Thyroid gland (tissue), 4 donors: ENCODE data around the gene MTUS2. TPM values are rescaled to one million over a fixed set of nuclear protein-coding genes. Genes with fewer than 3 reads are reported as not detected.
A peak's percentile ranks its signal among the peaks of the same experiment; 100 is the strongest.

Experiments
- DNase-seq, 2 donors: peaks; one replicate each; pipeline ENCODE4 v3.0.0-alpha.2; 2019
- H3K27ac ChIP-seq, 3 donors: fragments of 200-600 bp; sonication (generic); 1 replicate in 2 of 3; 2 replicates in 1 of 3; pipeline ENCODE4 v1.5.1; 2016 to 2019; ENCODE audit warnings: mild to moderate bottlenecking in 1 of 3, moderate library complexity in 1 of 3
- H3K27me3 ChIP-seq: fragments of 200-600 bp; sonication (generic); one replicate; pipeline ENCODE4 v1.5.1; 2019
- H3K36me3 ChIP-seq, 2 donors: fragments of 200-600 bp; sonication (generic); one replicate each; pipeline ENCODE4 v1.5.1; 2016 to 2019
- H3K4me1 ChIP-seq, 2 donors: fragments of 200-600 bp; sonication (generic); one replicate each; pipeline ENCODE4 v1.5.1; 2017 to 2019
- H3K4me3 ChIP-seq, 3 donors: fragments of 200-600 bp; sonication (generic); replicated peaks in 1 of 3; 1 replicate in 2 of 3; 2 replicates in 1 of 3; pipeline ENCODE4 v1.5.1; 2016; ENCODE audit warnings: mild to moderate bottlenecking in 1 of 3
- H3K9me3 ChIP-seq: fragments of 200-600 bp; sonication (generic); one replicate; pipeline ENCODE4 v1.5.1; 2017
- CTCF ChIP-seq, 6 experiments: fragments of 200-600 bp in 3 of 6; fragments of 450-650 bp in 3 of 6; sonication (generic) in 3 of 6; IDR thresholded peaks; one replicate each; pipeline ENCODE4 v1.5.1; 2016 to 2019; ENCODE audit warnings: antibody characterized with exemption in 6 of 6, mild to moderate bottlenecking in 2 of 6, inconsistent platforms in 1 of 6, moderate library complexity in 1 of 6
- POLR2A ChIP-seq, 2 donors: fragments of 450-650 bp; IDR thresholded peaks; one replicate each; pipeline ENCODE4 v1.6.1; 2017; ENCODE audit warnings: antibody characterized with exemption in 2 of 2, mild to moderate bottlenecking in 2 of 2, moderate library complexity in 1 of 2
- WGBS, 2 donors: methylation state at CpG; one replicate each; pipeline ENCODE4 v1.1.5; 2017; 5-methylcytosine and 5-hydroxymethylcytosine counted together
- intact Hi-C: fragments of 100-400 bp; cut with DNase I; formaldehyde crosslinking; loops from one replicate; pipeline ENCODE4 v1.15.1; 2023
- total RNA-seq, 4 donors: library from RNA; depleted of rRNA; stranded (reverse); fragments of >200 nt; gene quantifications; one replicate each; pipeline ENCODE4 v1.2.3, GENCODE V29; 2016

Gene MTUS2
- total RNA-seq, 4 donors from 2014 or later, result 0.98 to 1.5 (median 1.1) TPM

- TF ChIP-seq POLR2A (IDR thresholded peaks at IDR 0.05) (no peak), CTCF (IDR thresholded peaks at IDR 0.05) (no peak)
- 38 to 57% methylated on average over 26 to 32 of the region's 32 CpGs for WGBS, 2 donors
- H3K36me3 ChIP-seq, result no peaks in the 10 kb centered on the region
- no peaks in the 10 kb centered on the region for H3K27me3 ChIP-seq
- no peaks in the 10 kb centered on the region for H3K9me3 ChIP-seq
- no peak overlapping the region for H3K4me3 ChIP-seq
- intact Hi-C loops, result loop anchor here (10.0 kb wide), 1 partner anchor 212 kb away; no protein-coding TSS in a partner anchor
- peaks cover 4 to 6% of the 10 kb centered on the region in 2 donors for H3K4me1 ChIP-seq
- no peak for DNase-seq
- no peak overlapping the region for H3K27ac ChIP-seq
Observed at GRCh38 chr13:29503041-29503837, 683.1 kb downstream of the MTUS2 start.

GRCh38 chr13:29504691-29505090 lies 684.6 kb downstream of the MTUS2 start:
- H3K9me3 ChIP-seq, result no peaks in the 10 kb centered on the region
- no peak overlapping the region for H3K27ac ChIP-seq
- H3K4me3 ChIP-seq, result no peak overlapping the region
- 91 to 94% methylated on average over 15 of the region's 15 CpGs for WGBS, 2 donors
- intact Hi-C loops, result loop anchor here (10.0 kb wide), 1 partner anchor 210 kb away; no protein-coding TSS in a partner anchor
- TF ChIP-seq POLR2A (IDR thresholded peaks at IDR 0.05) (no peak), CTCF (IDR thresholded peaks at IDR 0.05) (no peak)
- no peak for DNase-seq
- no peaks in the 10 kb centered on the region for H3K36me3 ChIP-seq
- H3K4me1 ChIP-seq, result peaks cover 4 to 6% of the 10 kb centered on the region in 2 donors
- no peaks in the 10 kb centered on the region for H3K27me3 ChIP-seq

GRCh38 chr13:29505511-29505910 lies 685.4 kb downstream of the MTUS2 start:
- 83 to 88% methylated on average over 17 of the region's 17 CpGs for WGBS, 2 donors
- intact Hi-C loops, result loop anchor here (10.0 kb wide), 1 partner anchor 209 kb away; no protein-coding TSS in a partner anchor

GRCh38 chr13:29505950-29506349 lies 685.8 kb downstream of the MTUS2 start:
- Histone ChIP-seq H3K27me3 (no peaks in the 10 kb centered on the region), H3K4me3 (no peak overlapping the region), H3K4me1 (peaks cover 4 to 6% of the 10 kb centered on the region in 2 donors), H3K9me3 (no peaks in the 10 kb centered on the region), H3K27ac (no peak overlapping the region), H3K36me3 (no peaks in the 10 kb centered on the region)
- 81 to 83% methylated on average over 5 to 10 of the region's 10 CpGs for WGBS, 2 donors
- intact Hi-C loops, result loop anchor here (10.0 kb wide), 1 partner anchor 209 kb away; no protein-coding TSS in a partner anchor
- no peak for DNase-seq
- TF ChIP-seq POLR2A (IDR thresholded peaks at IDR 0.05) (no peak), CTCF (IDR thresholded peaks at IDR 0.05) (no peak)

More at GRCh38 chr13:29505511-29505910, 685.4 kb downstream of the MTUS2 start:
- TF ChIP-seq CTCF (IDR thresholded peaks at IDR 0.05) (no peak), POLR2A (IDR thresholded peaks at IDR 0.05) (no peak)
- peaks cover 4 to 6% of the 10 kb centered on the region in 2 donors for H3K4me1 ChIP-seq
- H3K27ac ChIP-seq, result no peak overlapping the region
- H3K36me3 ChIP-seq, result no peaks in the 10 kb centered on the region
- H3K27me3 ChIP-seq, result no peaks in the 10 kb centered on the region
- no peaks in the 10 kb centered on the region for H3K9me3 ChIP-seq
- no peak overlapping the region for H3K4me3 ChIP-seq
- no peak for DNase-seq

DNA sequence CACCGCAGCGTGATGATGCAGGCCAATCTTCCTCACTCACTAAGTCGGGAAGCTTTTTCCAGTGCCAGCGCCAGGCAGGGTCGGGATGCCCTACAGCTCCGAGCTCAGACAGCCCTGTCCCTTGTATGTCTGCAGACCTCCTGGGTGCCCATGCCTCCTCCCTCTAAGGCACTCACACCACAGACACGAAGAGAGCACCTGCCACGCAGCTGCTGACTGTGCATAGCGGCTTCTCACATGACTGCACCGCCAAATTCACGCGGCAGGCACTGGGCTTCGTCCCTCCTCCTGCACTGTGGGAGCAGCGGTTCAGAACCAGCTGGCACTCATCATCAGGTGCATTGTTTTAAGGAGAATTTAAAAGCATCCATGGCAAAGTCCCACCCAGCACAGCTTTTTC lies 687.2 kb downstream of the MTUS2 start:
- 48 to 55% methylated on average over 13 to 14 of the region's 14 CpGs for WGBS, 2 donors
- intact Hi-C loops, result loop anchor here (10.0 kb wide), 1 partner anchor 207 kb away; no protein-coding TSS in a partner anchor
- Histone ChIP-seq H3K36me3 (no peaks in the 10 kb centered on the region), H3K9me3 (no peaks in the 10 kb centered on the region), H3K27me3 (no peaks in the 10 kb centered on the region), H3K27ac (no peak overlapping the region), H3K4me1 (peaks cover 4 to 6% of the 10 kb centered on the region in 2 donors), H3K4me3 (no peak overlapping the region)
- TF ChIP-seq CTCF (IDR thresholded peaks at IDR 0.05) (no peak), POLR2A (IDR thresholded peaks at IDR 0.05) (no peak)
- peak; percentile 72 to 73 for DNase-seq
